HEK293T (cell line): Measurements from ENCODE around the gene KBTBD13.

Source experiments
- FOXK2 ChIP-seq: fragments of 450-650 bp; IDR thresholded peaks from 2 replicates; pipeline ENCODE4 v1.6.1; 2016; ENCODE audit warnings: mild to moderate bottlenecking
- FOXM1 ChIP-seq: fragments of 450-650 bp; IDR thresholded peaks from 2 replicates; pipeline ENCODE4 v1.6.1; 2017; ENCODE audit warnings: mild to moderate bottlenecking, borderline replicate concordance
- SP1 ChIP-seq: fragments of 450-650 bp; IDR thresholded peaks from 2 replicates; pipeline ENCODE4 v1.6.1; 2017
- SUZ12 ChIP-seq: fragments of 450-650 bp; IDR thresholded peaks from 2 replicates; pipeline ENCODE4 v1.6.1; 2016; ENCODE audit warnings: mild to moderate bottlenecking

- TF ChIP-seq SUZ12 (no peak), FOXM1 (no peak), FOXK2 (no peak), SP1 (no peak)
These were observed 17.9 kb upstream of the KBTBD13 start for GRCh38 chr15:65058394-65059368.
